K562 (cell line): ENCODE results near the gene TLCD1. TPM values are rescaled to one million over a fixed set of nuclear protein-coding genes. Genes with fewer than 3 reads are reported as not detected.
A peak's percentile ranks its signal among the peaks of the same experiment; 100 is the strongest.

Experiments used
- ASH1L ChIP-seq: fragments of 450-650 bp; IDR thresholded peaks from 2 replicates; pipeline ENCODE4 v1.6.1; 2018; ENCODE audit warnings: borderline replicate concordance, mild to moderate bottlenecking, low read depth; ENCODE audit not compliant: partially characterized antibody
- CBFB ChIP-seq: sonication (generic); formaldehyde crosslinking; IDR thresholded peaks from 2 replicates; pipeline ENCODE4 v1.4.0; 2020; ENCODE audit warnings: mild to moderate bottlenecking, missing genetic modification reagents
- CEBPG ChIP-seq, 3 experiments: fragments of 200-800 bp in 1 of 3; sonication (Bioruptor generic) in 1 of 3; sonication (generic) in 1 of 3; formaldehyde crosslinking in 1 of 3; IDR thresholded peaks in 2 of 3; conservative IDR thresholded peaks in 1 of 3; 2 replicates each; pipeline versions ENCODE4 v1.6.1 to v1.8.0; 2016 to 2022; ENCODE audit warnings: missing compliant biosample characterization in 2 of 3, missing genetic modification characterization in 2 of 3, mild to moderate bottlenecking in 1 of 3, missing genetic modification reagents in 1 of 3
- DIDO1 ChIP-seq: fragments of 450-650 bp; IDR thresholded peaks from 2 replicates; pipeline ENCODE4 v1.6.1; 2016; ENCODE audit warnings: low read depth, missing biosample characterization, missing genetic modification characterization
- DNMT1 ChIP-seq: fragments of 450-650 bp; IDR thresholded peaks from 2 replicates; pipeline ENCODE4 v1.6.1; 2016; ENCODE audit warnings: antibody characterized with exemption, mild to moderate bottlenecking
- FOXM1 ChIP-seq, 2 experiments: fragments of 450-650 bp in 1 of 2; sonication (generic) in 1 of 2; formaldehyde crosslinking in 1 of 2; IDR thresholded peaks; 2 replicates each; pipeline versions ENCODE4 v1.6.1 to v1.9.0; 2017 to 2022; ENCODE audit warnings: low read depth in 2 of 2, mild to moderate bottlenecking in 2 of 2, missing genetic modification reagents in 1 of 2, moderate library complexity in 1 of 2
- FOXP1 ChIP-seq: sonication (generic); formaldehyde crosslinking; IDR thresholded peaks from 2 replicates; pipeline ENCODE4 v1.8.0; 2022; ENCODE audit warnings: mild to moderate bottlenecking, missing genetic modification reagents
- LEF1 ChIP-seq: fragments of 450-650 bp; IDR thresholded peaks from 2 replicates; pipeline ENCODE4 v1.6.1; 2016; ENCODE audit warnings: mild to moderate bottlenecking
- NR4A1 ChIP-seq, 2 experiments: fragments of 250-450 bp in 1 of 2; fragments of 450-650 bp in 1 of 2; sonication (Bioruptor Pico) in 1 of 2; IDR thresholded peaks; 2 replicates each; pipeline versions ENCODE4 v1.4.0 to v1.6.1; 2016 to 2020; ENCODE audit warnings: mild to moderate bottlenecking in 2 of 2, missing compliant biosample characterization in 1 of 2, missing genetic modification characterization in 1 of 2, moderate library complexity in 1 of 2
- PML ChIP-seq: IDR thresholded peaks from 2 replicates; pipeline ENCODE4 v1.6.1; 2012; ENCODE audit warnings: low read length, inconsistent platforms
- STAT6 ChIP-seq: sonication (generic); formaldehyde crosslinking; IDR thresholded peaks from 2 replicates; pipeline ENCODE4 v1.8.1; 2023; ENCODE audit warnings: mild to moderate bottlenecking, missing genetic modification reagents
- TAF1 ChIP-seq: IDR thresholded peaks from 2 replicates; pipeline ENCODE4 v1.6.1; 2011; ENCODE audit warnings: mild to moderate bottlenecking, low read length, moderate library complexity; ENCODE audit not compliant: insufficient read depth, control insufficient read depth, severe bottlenecking; ENCODE audit errors: extremely low read depth
- TBL1XR1 ChIP-seq, 2 experiments: IDR thresholded peaks; 2 replicates each; pipeline ENCODE4 v1.6.1; 2012; ENCODE audit warnings: improper control_type of control experiment in 2 of 2, low read length in 2 of 2, mild to moderate bottlenecking in 1 of 2
- ZNF121 ChIP-seq: sonication (generic); formaldehyde crosslinking; conservative IDR thresholded peaks from 2 replicates; pipeline ENCODE4 v1.8.0; 2022; ENCODE audit warnings: missing genetic modification reagents
- ZNF175 ChIP-seq: fragments of 200-800 bp; sonication (Bioruptor generic); IDR thresholded peaks from 2 replicates; pipeline ENCODE4 v1.6.1; 2016; ENCODE audit warnings: low read depth, mild to moderate bottlenecking, missing genetic modification characterization, missing compliant biosample characterization
- ZNF24 ChIP-seq: fragments of 450-650 bp; IDR thresholded peaks from 2 replicates; pipeline ENCODE4 v1.6.1; 2016
- ZNF384 ChIP-seq: IDR thresholded peaks from 2 replicates; pipeline ENCODE4 v1.6.1; 2012; ENCODE audit warnings: low read depth, low read length, improper control_type of control experiment
- polyA plus RNA-seq, 8 experiments: library from polyadenylated mRNA; depleted of rRNA in 4 of 8; stranded (reverse) in 5 of 8; unstranded in 3 of 8; fragments of >200 nt; fragmentation: Nextera tagmentation in 2 of 8; fragmentation: Illumina TruSeq in 1 of 8; extraction: Ambion mirVana in 2 of 8; extraction: Trizol in 1 of 8; gene quantifications; 2 replicates each; pipeline versions ENCODE4 v1.2.1 to v1.2.3, GENCODE V29; 2011 to 2014; ENCODE audit warnings: inconsistent platforms in 1 of 8, missing spikeins in 1 of 8
- total RNA-seq, 7 experiments: library from RNA; depleted of rRNA in 6 of 7; stranded (reverse); fragments of >200 nt in 6 of 7; fragmentation: Illumina TruSeq in 2 of 7; extraction: Trizol in 2 of 7; gene quantifications; 2 replicates each; pipeline versions ENCODE4 v1.2.1 to v1.2.3, GENCODE V29; 2011 to 2021; ENCODE audit warnings: low replicate concordance in 1 of 7
- TF ChIP-seq, protein P1 (sequence below): fragments of 450-650 bp; IDR thresholded peaks from 2 replicates; pipeline ENCODE4 v1.6.1; 2018; ENCODE audit not compliant: partially characterized antibody

The TLCD1 gene
- total and polyA plus RNA-seq, 9 of the 15 experiments (the other 6 are each of a cell fraction or from before 2014, with no cell fraction given) = 6.8 to 37.7 (median 21.7) TPM

DNA sequence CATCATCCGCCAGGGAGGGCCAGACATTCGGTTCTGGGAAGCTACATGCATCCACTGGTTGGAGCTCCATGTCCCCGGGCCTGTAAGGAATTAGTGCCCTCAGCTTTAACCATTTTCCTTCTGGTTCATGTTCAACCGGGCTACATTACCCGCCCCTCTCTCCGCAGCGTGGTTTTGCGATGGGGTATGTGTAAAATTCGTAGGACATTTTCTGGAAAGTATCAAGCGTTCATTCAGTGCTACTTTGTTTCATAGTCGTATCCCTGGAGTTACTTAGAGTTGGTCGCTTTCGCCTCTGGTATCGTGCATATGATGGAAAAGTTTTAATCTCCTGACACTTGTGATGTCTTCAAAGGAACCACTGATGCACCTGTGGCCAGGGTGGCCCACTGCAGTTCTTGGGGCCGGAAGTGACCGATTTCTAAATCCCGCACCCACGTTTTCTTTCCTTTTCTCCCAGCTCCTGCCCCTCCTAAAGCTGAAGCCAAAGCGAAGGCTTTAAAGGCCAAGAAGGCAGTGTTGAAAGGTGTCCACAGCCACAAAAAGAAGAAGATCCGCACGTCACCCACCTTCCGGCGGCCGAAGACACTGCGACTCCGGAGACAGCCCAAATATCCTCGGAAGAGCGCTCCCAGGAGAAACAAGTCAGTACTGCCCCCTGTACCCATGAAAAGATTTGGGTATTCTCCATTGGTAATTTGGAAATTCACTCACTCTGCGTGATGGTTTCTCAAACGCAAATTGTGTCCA is 5.6 kb downstream of the TLCD1 start (continued):
- TF ChIP-seq NR4A1 (CRISPR knock-in tag; IDR thresholded peaks at IDR 0.05) = no peak
- no peak for TF ChIP-seq NR4A1 (tag; IDR thresholded peaks at IDR 0.05)
- TF ChIP-seq FOXP1 (CRISPR knock-in tag) = no peak
- TF ChIP-seq TBL1XR1 (IDR thresholded peaks at IDR 0.05; ENCODE audit: low read length in 2 of 2) = no peak
- TF ChIP-seq, protein P1, sequence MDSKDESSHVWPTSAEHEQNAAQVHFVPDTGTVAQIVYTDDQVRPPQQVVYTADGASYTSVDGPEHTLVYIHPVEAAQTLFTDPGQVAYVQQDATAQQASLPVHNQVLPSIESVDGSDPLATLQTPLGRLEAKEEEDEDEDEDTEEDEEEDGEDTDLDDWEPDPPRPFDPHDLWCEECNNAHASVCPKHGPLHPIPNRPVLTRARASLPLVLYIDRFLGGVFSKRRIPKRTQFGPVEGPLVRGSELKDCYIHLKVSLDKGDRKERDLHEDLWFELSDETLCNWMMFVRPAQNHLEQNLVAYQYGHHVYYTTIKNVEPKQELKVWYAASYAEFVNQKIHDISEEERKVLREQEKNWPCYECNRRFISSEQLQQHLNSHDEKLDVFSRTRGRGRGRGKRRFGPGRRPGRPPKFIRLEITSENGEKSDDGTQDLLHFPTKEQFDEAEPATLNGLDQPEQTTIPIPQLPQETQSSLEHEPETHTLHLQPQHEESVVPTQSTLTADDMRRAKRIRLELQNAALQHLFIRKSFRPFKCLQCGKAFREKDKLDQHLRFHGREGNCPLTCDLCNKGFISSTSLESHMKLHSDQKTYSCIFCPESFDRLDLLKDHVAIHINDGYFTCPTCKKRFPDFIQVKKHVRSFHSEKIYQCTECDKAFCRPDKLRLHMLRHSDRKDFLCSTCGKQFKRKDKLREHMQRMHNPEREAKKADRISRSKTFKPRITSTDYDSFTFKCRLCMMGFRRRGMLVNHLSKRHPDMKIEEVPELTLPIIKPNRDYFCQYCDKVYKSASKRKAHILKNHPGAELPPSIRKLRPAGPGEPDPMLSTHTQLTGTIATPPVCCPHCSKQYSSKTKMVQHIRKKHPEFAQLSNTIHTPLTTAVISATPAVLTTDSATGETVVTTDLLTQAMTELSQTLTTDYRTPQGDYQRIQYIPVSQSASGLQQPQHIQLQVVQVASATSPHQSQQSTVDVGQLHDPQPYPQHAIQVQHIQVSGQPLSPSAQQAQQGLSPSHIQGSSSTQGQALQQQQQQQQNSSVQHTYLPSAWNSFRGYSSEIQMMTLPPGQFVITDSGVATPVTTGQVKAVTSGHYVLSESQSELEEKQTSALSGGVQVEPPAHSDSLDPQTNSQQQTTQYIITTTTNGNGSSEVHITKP = no peak
- no peak for TF ChIP-seq ZNF175
- TF ChIP-seq PML = 0 out of 2 replicates have a peak, but pooled peaks have one; percentile 69
- TF ChIP-seq CEBPG (CRISPR knock-in tag; IDR thresholded peaks at IDR 0.05) = no peak
- TF ChIP-seq CEBPG (tag; conservative IDR thresholded peaks at IDR 0.05 in 1 of 2, IDR thresholded peaks at IDR 0.05 in 1 of 2) = no peak
- TF ChIP-seq ASH1L = no peak
- TF ChIP-seq ZNF24 = no peak; the same call in 1 of the 2 replicates
- no peak for TF ChIP-seq LEF1
- TF ChIP-seq ZNF121 (CRISPR knock-in tag) = no peak
- TF ChIP-seq FOXM1 (IDR thresholded peaks at IDR 0.05; ENCODE audit: low read depth) = no peak
- 0 out of 2 replicates have a peak, but pooled peaks have one; percentile 6 for TF ChIP-seq FOXM1 (CRISPR knock-in tag; IDR thresholded peaks at IDR 0.05; ENCODE audit: low read depth)
- TF ChIP-seq DNMT1 = 0 out of 2 replicates have a peak, but pooled peaks have one; percentile 74
- TF ChIP-seq CBFB (CRISPR knock-in tag) = 0 out of 2 replicates have a peak, but pooled peaks have one; percentile 3
- no peak for TF ChIP-seq TAF1
- no peak for TF ChIP-seq DIDO1 (tag)
- no peak for TF ChIP-seq STAT6 (CRISPR knock-in tag)
- no peak for TF ChIP-seq ZNF384
